Epithelial cell of prostate (primary cell): ENCODE results near the gene TDRD3.

Source experiments
- DNase-seq: peaks from one replicate; pipeline ENCODE4 v3.0.0-alpha.2; 2011; ENCODE audit warnings: low read depth, low spot score
- H3K27ac ChIP-seq: fragments of 450-650 bp; 2 replicates; pipeline ENCODE4 v1.5.1; 2017; ENCODE audit warnings: mild to moderate bottlenecking

TDRD3 gene

GRCh38 chr13:60562096-60562780, 165.2 kb downstream of the TDRD3 start:
- peak overlapping the region; percentile 8 for H3K27ac ChIP-seq
- no peak for DNase-seq

GRCh38 chr13:60571571-60571970, 174.6 kb downstream of the TDRD3 start:
- no peak for DNase-seq

GRCh38 chr13:60572003-60572798, 175.2 kb downstream of the TDRD3 start:
- peak; percentile 68 for DNase-seq
- peak overlapping the region; percentile 20 for H3K27ac ChIP-seq

More at GRCh38 chr13:60571571-60571970, 174.6 kb downstream of the TDRD3 start:
- H3K27ac ChIP-seq = no peak overlapping the region

GRCh38 chr13:60572855-60573254, 175.8 kb downstream of the TDRD3 start:
- DNase-seq = no peak
- peak overlapping the region; percentile 20 for H3K27ac ChIP-seq

GRCh38 chr13:60574735-60575134, 177.7 kb downstream of the TDRD3 start:
- no peak for DNase-seq
- no peak overlapping the region for H3K27ac ChIP-seq

- no peak for DNase-seq
Measured at GRCh38 chr13:60575142-60575541, 178.1 kb downstream of the TDRD3 start.

GRCh38 chr13:60577761-60578160, 180.7 kb downstream of the TDRD3 start:
- H3K27ac ChIP-seq = no peak overlapping the region
- DNase-seq = no peak

More at GRCh38 chr13:60575142-60575541, 178.1 kb downstream of the TDRD3 start:
- H3K27ac ChIP-seq = no peak overlapping the region

- no peak overlapping the region for H3K27ac ChIP-seq
- DNase-seq = no peak
Measured at GRCh38 chr13:60583196-60583888, 186.3 kb downstream of the TDRD3 start.

GRCh38 chr13:60583911-60584753, 187.1 kb downstream of the TDRD3 start:
- H3K27ac ChIP-seq = no peak overlapping the region
- DNase-seq = no peak

- DNase-seq = no peak
- no peak overlapping the region for H3K27ac ChIP-seq
Measured at GRCh38 chr13:60584976-60585375, 188.0 kb downstream of the TDRD3 start.

- peak; percentile 29 for DNase-seq
- no peak overlapping the region for H3K27ac ChIP-seq
Measured at GRCh38 chr13:60590800-60591747, 194.1 kb downstream of the TDRD3 start.

GRCh38 chr13:60603049-60603448, 206.0 kb downstream of the TDRD3 start:
- H3K27ac ChIP-seq = no peak overlapping the region
- no peak for DNase-seq

GRCh38 chr13:60604058-60604457, 207.0 kb downstream of the TDRD3 start:
- no peak for DNase-seq

GRCh38 chr13:60608954-60609353, 211.9 kb downstream of the TDRD3 start:
- no peak for DNase-seq
- H3K27ac ChIP-seq = no peak overlapping the region

More at GRCh38 chr13:60604058-60604457, 207.0 kb downstream of the TDRD3 start:
- H3K27ac ChIP-seq = no peak overlapping the region

GRCh38 chr13:60611523-60611922, 214.5 kb downstream of the TDRD3 start:
- no peak overlapping the region for H3K27ac ChIP-seq
- no peak for DNase-seq

GRCh38 chr13:60612593-60612992, 215.6 kb downstream of the TDRD3 start:
- no peak for DNase-seq
- H3K27ac ChIP-seq = no peak overlapping the region

- DNase-seq = no peak
- no peak overlapping the region for H3K27ac ChIP-seq
Measured at GRCh38 chr13:60613080-60613479, 216.1 kb downstream of the TDRD3 start.

- no peak for DNase-seq
- no peak overlapping the region for H3K27ac ChIP-seq
Measured at GRCh38 chr13:60617991-60618733, 221.1 kb downstream of the TDRD3 start.
